Measurements from ENCODE around the gene TCEA3. TPM values are rescaled to one million over a fixed set of nuclear protein-coding genes. Genes with fewer than 3 reads are reported as not detected.

Gene TCEA3
- total and polyA plus RNA-seq, 4 experiments from 2014 or later, result 22.7 to 30.8 (median 28.3) TPM

- ChIA-PET CTCF (ENCODE audit: partially characterized antibody) (no interaction called here), POLR2A (ENCODE audit: partially characterized antibody) (no interaction called here)
- H3K4me3 ChIP-seq (ENCODE audit: low read length in 2 of 2), result no peak overlapping the region
- no peaks in the 10 kb centered on the region for H3K36me3 Mint-ChIP-seq
- H3K9me3 Mint-ChIP-seq, result no peaks in the 10 kb centered on the region
- H3K27me3 ChIP-seq (ENCODE audit: insufficient read depth, low read length), result no peaks in the 10 kb centered on the region
- H3K4me1 ChIP-seq (ENCODE audit: insufficient read depth, low read length), result no peaks in the 10 kb centered on the region
- H3K27me3 Mint-ChIP-seq, result peaks cover 0 to 4% of the 10 kb centered on the region in 2 donors
- intact Hi-C loops (cut with micrococcal nuclease), result no loop called here
- no peaks in the 10 kb centered on the region for H3K9me3 ChIP-seq (ENCODE audit: control insufficient read depth in 1 of 2, low read length in 2 of 2)
- peak overlapping the region in 3 of 8 donors; percentile 6 to 45 (median 17) for H3K4me3 Mint-ChIP-seq
- H3K36me3 ChIP-seq (ENCODE audit: insufficient read depth, low read length), result no peaks in the 10 kb centered on the region
- peaks cover 0 to 6% (median 0%) of the 10 kb centered on the region in 4 donors for H3K4me1 Mint-ChIP-seq
- peak in 2 of 5 donors; percentile 11 to 18 for DNase-seq
- H3K27ac ChIP-seq (ENCODE audit: low read depth, low read length), result no peak overlapping the region
- no peak overlapping the region for H3K27ac Mint-ChIP-seq
Measured at GRCh38 chr1:23436520-23437354, 12.2 kb upstream of the TCEA3 start.

- DNase-seq, result no peak
- Mint-ChIP-seq H3K27me3 (peaks cover 0 to 4% of the 10 kb centered on the region in 2 donors), H3K4me3 (no peak overlapping the region), H3K4me1 (peaks cover 0 to 6% (median 0%) of the 10 kb centered on the region in 4 donors), H3K27ac (no peak overlapping the region), H3K36me3 (no peaks in the 10 kb centered on the region), H3K9me3 (no peaks in the 10 kb centered on the region)
- no peaks in the 10 kb centered on the region for H3K27me3 ChIP-seq (ENCODE audit: insufficient read depth, low read length)
- intact Hi-C loops (cut with micrococcal nuclease), result no loop called here
- no peak overlapping the region for H3K27ac ChIP-seq (ENCODE audit: low read depth, low read length)
- H3K9me3 ChIP-seq (ENCODE audit: control insufficient read depth in 1 of 2, low read length in 2 of 2), result no peaks in the 10 kb centered on the region
- ChIA-PET CTCF (ENCODE audit: partially characterized antibody) (no interaction called here), POLR2A (ENCODE audit: partially characterized antibody) (no interaction called here)
- H3K36me3 ChIP-seq (ENCODE audit: insufficient read depth, low read length), result no peaks in the 10 kb centered on the region
- H3K4me1 ChIP-seq (ENCODE audit: insufficient read depth, low read length), result no peaks in the 10 kb centered on the region
- no peak overlapping the region for H3K4me3 ChIP-seq (ENCODE audit: low read length in 2 of 2)
Measured at GRCh38 chr1:23434260-23434775, 9.8 kb upstream of the TCEA3 start.

- peaks cover 0 to 5% (median 0%) of the 10 kb centered on the region in 4 donors for H3K4me1 Mint-ChIP-seq
- no peaks in the 10 kb centered on the region for H3K36me3 Mint-ChIP-seq
- Histone ChIP-seq H3K36me3 (ENCODE audit: insufficient read depth, low read length) (no peaks in the 10 kb centered on the region), H3K4me1 (ENCODE audit: insufficient read depth, low read length) (no peaks in the 10 kb centered on the region), H3K27me3 (ENCODE audit: insufficient read depth, low read length) (no peaks in the 10 kb centered on the region), H3K9me3 (ENCODE audit: control insufficient read depth in 1 of 2, low read length in 2 of 2) (no peaks in the 10 kb centered on the region), H3K27ac (ENCODE audit: low read depth, low read length) (no peak overlapping the region), H3K4me3 (ENCODE audit: low read length in 2 of 2) (no peak overlapping the region)
- CTCF ChIA-PET (ENCODE audit: partially characterized antibody), result no interaction called here
- intact Hi-C loops (cut with micrococcal nuclease), result no loop called here
- POLR2A ChIA-PET (ENCODE audit: partially characterized antibody), result no interaction called here
- DNase-seq, result no peak
- H3K27ac Mint-ChIP-seq, result no peak overlapping the region
- no peaks in the 10 kb centered on the region for H3K9me3 Mint-ChIP-seq
- no peak overlapping the region for H3K4me3 Mint-ChIP-seq
- H3K27me3 Mint-ChIP-seq, result peaks cover 0 to 4% of the 10 kb centered on the region in 2 donors
Measured at GRCh38 chr1:23433122-23433521, 8.6 kb upstream of the TCEA3 start.

GRCh38 chr1:23431431-23431830 is 6.9 kb upstream of the TCEA3 start:
- ChIA-PET POLR2A (ENCODE audit: partially characterized antibody) (no interaction called here), CTCF (ENCODE audit: partially characterized antibody) (no interaction called here)
- Histone ChIP-seq H3K27me3 (ENCODE audit: insufficient read depth, low read length) (no peaks in the 10 kb centered on the region), H3K4me1 (ENCODE audit: insufficient read depth, low read length) (no peaks in the 10 kb centered on the region), H3K36me3 (ENCODE audit: insufficient read depth, low read length) (no peaks in the 10 kb centered on the region), H3K9me3 (ENCODE audit: control insufficient read depth in 1 of 2, low read length in 2 of 2) (no peaks in the 10 kb centered on the region), H3K4me3 (ENCODE audit: low read length in 2 of 2) (no peak overlapping the region), H3K27ac (ENCODE audit: low read depth, low read length) (no peak overlapping the region)
- no peak for DNase-seq
- Mint-ChIP-seq H3K36me3 (no peaks in the 10 kb centered on the region), H3K9me3 (no peaks in the 10 kb centered on the region), H3K27ac (no peak overlapping the region), H3K27me3 (peaks cover 0 to 1% of the 10 kb centered on the region in 2 donors), H3K4me3 (no peak overlapping the region), H3K4me1 (no peaks in the 10 kb centered on the region)
- intact Hi-C loops (cut with micrococcal nuclease), result no loop called here

- H3K4me3 Mint-ChIP-seq, result no peak overlapping the region
Measured at GRCh38 chr1:23430803-23431202, 6.3 kb upstream of the TCEA3 start.

GRCh38 chr1:23428136-23428905 is 3.8 kb upstream of the TCEA3 start:
- ChIA-PET POLR2A (ENCODE audit: partially characterized antibody) (no interaction called here), CTCF (ENCODE audit: partially characterized antibody) (no interaction called here)
- H3K9me3 Mint-ChIP-seq, result no peaks in the 10 kb centered on the region
- H3K4me1 Mint-ChIP-seq, result peaks cover 3 to 18% (median 10%) of the 10 kb centered on the region in 4 donors
- no peak overlapping the region for H3K4me3 ChIP-seq (ENCODE audit: low read length in 2 of 2)
- no peak overlapping the region for H3K4me3 Mint-ChIP-seq
- DNase-seq, result no peak
- peaks cover 12% of the 10 kb centered on the region for H3K4me1 ChIP-seq (ENCODE audit: insufficient read depth, low read length)
- H3K27ac ChIP-seq (ENCODE audit: low read depth, low read length), result no peak overlapping the region
- H3K36me3 ChIP-seq (ENCODE audit: insufficient read depth, low read length), result no peaks in the 10 kb centered on the region
- intact Hi-C loops (cut with micrococcal nuclease), result no loop called here
- H3K27ac Mint-ChIP-seq, result peak overlapping the region in 1 of 7 donors; percentile 4
- no peaks in the 10 kb centered on the region for H3K27me3 ChIP-seq (ENCODE audit: insufficient read depth, low read length)
- H3K36me3 Mint-ChIP-seq, result no peaks in the 10 kb centered on the region
- H3K27me3 Mint-ChIP-seq, result peaks cover 0 to 2% of the 10 kb centered on the region in 2 donors
- H3K9me3 ChIP-seq (ENCODE audit: control insufficient read depth in 1 of 2, low read length in 2 of 2), result no peaks in the 10 kb centered on the region

More at GRCh38 chr1:23430803-23431202, 6.3 kb upstream of the TCEA3 start:
- no peaks in the 10 kb centered on the region for H3K27me3 ChIP-seq (ENCODE audit: insufficient read depth, low read length)
- Mint-ChIP-seq H3K4me1 (peaks cover 0 to 5% (median 0%) of the 10 kb centered on the region in 4 donors), H3K36me3 (no peaks in the 10 kb centered on the region), H3K27me3 (peaks cover 0 to 1% of the 10 kb centered on the region in 2 donors), H3K27ac (no peak overlapping the region), H3K9me3 (no peaks in the 10 kb centered on the region)
- H3K9me3 ChIP-seq (ENCODE audit: control insufficient read depth in 1 of 2, low read length in 2 of 2), result no peaks in the 10 kb centered on the region
- no peak overlapping the region for H3K27ac ChIP-seq (ENCODE audit: low read depth, low read length)
- H3K4me1 ChIP-seq (ENCODE audit: insufficient read depth, low read length), result no peaks in the 10 kb centered on the region
- ChIA-PET POLR2A (ENCODE audit: partially characterized antibody) (no interaction called here), CTCF (ENCODE audit: partially characterized antibody) (no interaction called here)
- H3K36me3 ChIP-seq (ENCODE audit: insufficient read depth, low read length), result no peaks in the 10 kb centered on the region
- no peak for DNase-seq
- intact Hi-C loops (cut with micrococcal nuclease), result no loop called here
- H3K4me3 ChIP-seq (ENCODE audit: low read length in 2 of 2), result no peak overlapping the region

GRCh38 chr1:23427550-23427949 is 3.0 kb upstream of the TCEA3 start:
- CTCF ChIA-PET (ENCODE audit: partially characterized antibody), result no interaction called here
- no peak overlapping the region for H3K27ac Mint-ChIP-seq
- no peak overlapping the region for H3K4me3 Mint-ChIP-seq
- Histone ChIP-seq H3K36me3 (ENCODE audit: insufficient read depth, low read length) (no peaks in the 10 kb centered on the region), H3K4me3 (ENCODE audit: low read length in 2 of 2) (no peak overlapping the region), H3K27me3 (ENCODE audit: insufficient read depth, low read length) (no peaks in the 10 kb centered on the region), H3K9me3 (ENCODE audit: control insufficient read depth in 1 of 2, low read length in 2 of 2) (no peaks in the 10 kb centered on the region), H3K27ac (ENCODE audit: low read depth, low read length) (no peak overlapping the region), H3K4me1 (ENCODE audit: insufficient read depth, low read length) (peaks cover 20% of the 10 kb centered on the region)
- DNase-seq, result no peak
- H3K9me3 Mint-ChIP-seq, result no peaks in the 10 kb centered on the region
- no peaks in the 10 kb centered on the region for H3K36me3 Mint-ChIP-seq
- peaks cover 10 to 25% (median 17%) of the 10 kb centered on the region in 4 donors for H3K4me1 Mint-ChIP-seq
- POLR2A ChIA-PET (ENCODE audit: partially characterized antibody), result interaction anchor here (0.7 kb wide), 1 partner anchor 54 kb away, joined by 4 read pairs; no protein-coding TSS in a partner anchor
- intact Hi-C loops (cut with micrococcal nuclease), result no loop called here
- peaks cover 0 to 2% of the 10 kb centered on the region in 2 donors for H3K27me3 Mint-ChIP-seq
